HepG2 (cell line): ENCODE data around the gene ATP6V0A1. TPM values are rescaled to one million over a fixed set of nuclear protein-coding genes. Genes with fewer than 3 reads are reported as not detected.
A peak's percentile ranks its signal among the peaks of the same experiment; 100 is the strongest.

Experiments used
- AHR ChIP-seq: IDR thresholded peaks from 2 replicates; pipeline ENCODE4 v1.6.1; 2018; ENCODE audit warnings: missing genetic modification reagents, missing compliant biosample characterization
- HNF1B ChIP-seq: sonication (generic); formaldehyde crosslinking; IDR thresholded peaks from 2 replicates; pipeline ENCODE4 v1.5.1; 2020; ENCODE audit warnings: mild to moderate bottlenecking, moderate library complexity, missing genetic modification reagents
- HNF4G ChIP-seq, 2 experiments: sonication (generic) in 1 of 2; formaldehyde crosslinking in 1 of 2; IDR thresholded peaks; 2 replicates each; pipeline versions ENCODE4 v1.4.0 to v1.6.1; 2011 to 2020; ENCODE audit warnings: borderline replicate concordance in 2 of 2, low read depth in 2 of 2, mild to moderate bottlenecking in 2 of 2, low read length in 1 of 2, missing genetic modification reagents in 1 of 2, moderate library complexity in 1 of 2
- IKZF5 ChIP-seq: IDR thresholded peaks from 2 replicates; pipeline ENCODE4 v1.6.1; 2018; ENCODE audit warnings: missing genetic modification reagents, mild to moderate bottlenecking, missing compliant biosample characterization
- LRRFIP1 ChIP-seq: sonication (generic); formaldehyde crosslinking; conservative IDR thresholded peaks from 2 replicates; pipeline ENCODE4 v1.4.0; 2020; ENCODE audit warnings: missing genetic modification reagents
- MAFG ChIP-seq: sonication (generic); formaldehyde crosslinking; IDR thresholded peaks from 2 replicates; pipeline ENCODE4 v1.5.1; 2020; ENCODE audit warnings: mild to moderate bottlenecking, missing genetic modification reagents
- MAX ChIP-seq: IDR thresholded peaks from 2 replicates; pipeline ENCODE4 v1.6.1; 2012; ENCODE audit warnings: inconsistent platforms
- MXD4 ChIP-seq: IDR thresholded peaks from 2 replicates; pipeline ENCODE4 v1.6.1; 2016; ENCODE audit warnings: mild to moderate bottlenecking, missing biosample characterization, missing genetic modification reagents
- NFYC ChIP-seq: IDR thresholded peaks from 2 replicates; pipeline ENCODE4 v1.6.1; 2016; ENCODE audit warnings: missing genetic modification reagents, missing compliant biosample characterization
- PATZ1 ChIP-seq: sonication (generic); formaldehyde crosslinking; IDR thresholded peaks from 2 replicates; pipeline ENCODE4 v1.4.0; 2020; ENCODE audit warnings: missing genetic modification reagents
- RELA ChIP-seq: sonication (generic); formaldehyde crosslinking; IDR thresholded peaks from 2 replicates; pipeline ENCODE4 v1.4.0; 2020; ENCODE audit warnings: missing genetic modification reagents
- SRSF4 ChIP-seq: fragments of 200-400 bp; formaldehyde crosslinking; IDR thresholded peaks from one replicate; pipeline ENCODE4 v1.6.1; 2018; ENCODE audit warnings: mild to moderate bottlenecking, low read depth, low read length, moderate library complexity; ENCODE audit not compliant: poor library complexity, severe bottlenecking
- TFAP4 ChIP-seq: sonication (generic); IDR thresholded peaks from 2 replicates; pipeline ENCODE4 v1.6.1; 2016; ENCODE audit warnings: low read depth, borderline replicate concordance
- ZBTB7A ChIP-seq: sonication (generic); formaldehyde crosslinking; IDR thresholded peaks from 2 replicates; pipeline ENCODE4 v1.8.0; 2022; ENCODE audit warnings: mild to moderate bottlenecking, missing genetic modification reagents
- ZNF207 ChIP-seq: fragments of 450-650 bp; IDR thresholded peaks from 2 replicates; pipeline ENCODE4 v1.6.1; 2016; ENCODE audit warnings: antibody characterized with exemption, borderline replicate concordance
- ZNF557 ChIP-seq: sonication (generic); formaldehyde crosslinking; IDR thresholded peaks from 2 replicates; pipeline ENCODE4 v1.4.0; 2020; ENCODE audit warnings: missing genetic modification reagents
- ZNF710 ChIP-seq: sonication (generic); formaldehyde crosslinking; IDR thresholded peaks from 2 replicates; pipeline ENCODE4 v1.5.0; 2020; ENCODE audit warnings: mild to moderate bottlenecking, missing genetic modification reagents, borderline replicate concordance
- ZNF773 ChIP-seq: sonication (generic); formaldehyde crosslinking; IDR thresholded peaks from 2 replicates; pipeline ENCODE4 v1.4.0; 2020; ENCODE audit warnings: missing genetic modification reagents, borderline replicate concordance
- ZSCAN12 ChIP-seq: sonication (generic); formaldehyde crosslinking; IDR thresholded peaks from 2 replicates; pipeline ENCODE4 v1.9.0; 2021; ENCODE audit warnings: mild to moderate bottlenecking, missing genetic modification reagents
- polyA plus RNA-seq, 8 experiments: library from polyadenylated mRNA; depleted of rRNA in 3 of 8; stranded (reverse) in 7 of 8; unstranded in 1 of 8; fragments of >200 nt; fragmentation: Illumina TruSeq in 4 of 8; extraction: Trizol in 4 of 8; gene quantifications; 2 replicates each; pipeline versions ENCODE4 v1.2.1 to v1.2.3, GENCODE V29; 2011 to 2016; ENCODE audit warnings: low read depth in 4 of 8, missing spikeins in 1 of 8, mixed read lengths in 1 of 8; ENCODE audit not compliant: insufficient read depth in 1 of 8
- total RNA-seq, 5 experiments: library from RNA; depleted of rRNA; stranded (reverse); fragments of >200 nt; fragmentation: Illumina TruSeq; extraction: Trizol; gene quantifications; 2 replicates each; pipeline ENCODE4 v1.2.3, GENCODE V29; 2016; ENCODE audit warnings: low read depth in 1 of 5

The ATP6V0A1 gene
- total and polyA plus RNA-seq, 2 of the 13 experiments (the other 11 are each of a cell fraction or from before 2014, with no cell fraction given) = 27.9 to 54.1 TPM

GRCh38 chr17:42563143-42563509 lies 104.4 kb downstream of the ATP6V0A1 start (continued):
- TF ChIP-seq LRRFIP1 (CRISPR knock-in tag) (no peak), IKZF5 (CRISPR knock-in tag) (no peak), MAX (0 out of 2 replicates have a peak, but pooled peaks have one; percentile 1), ZNF557 (0 out of 2 replicates have a peak, but pooled peaks have one; percentile 41), HNF1B (CRISPR knock-in tag) (no peak), SRSF4 (no peak), MXD4 (CRISPR knock-in tag) (no peak), TFAP4 (no peak), PATZ1 (CRISPR knock-in tag) (no peak), ZNF710 (CRISPR knock-in tag) (no peak), HNF4G (IDR thresholded peaks at IDR 0.05; ENCODE audit: borderline replicate concordance, low read depth, low read length) (0 out of 2 replicates have a peak, but pooled peaks have one; percentile 16), HNF4G (CRISPR knock-in tag; IDR thresholded peaks at IDR 0.05; ENCODE audit: borderline replicate concordance, low read depth) (no peak; the same call in 1 of the 2 replicates), ZBTB7A (CRISPR knock-in tag) (no peak), ZNF773 (CRISPR knock-in tag) (0 out of 2 replicates have a peak, but pooled peaks have one; percentile 34), AHR (CRISPR knock-in tag) (no peak), NFYC (no peak), ZNF207 (no peak), ZSCAN12 (CRISPR knock-in tag) (no peak), MAFG (CRISPR knock-in tag) (no peak), RELA (no peak)
